ENCODE measurements around the gene F2. TPM values are rescaled to one million over a fixed set of nuclear protein-coding genes. Genes with fewer than 3 reads are reported as not detected.
"Not testable (repeated sequence)": the region's sequence is repeated elsewhere in the genome, so short reads cannot be mapped to it uniquely, and the experiment has no call there.

F2 gene
- total RNA-seq, 1 experiment from 2014 or later, result 0.47 TPM

- TF ChIP-seq, protein P1, sequence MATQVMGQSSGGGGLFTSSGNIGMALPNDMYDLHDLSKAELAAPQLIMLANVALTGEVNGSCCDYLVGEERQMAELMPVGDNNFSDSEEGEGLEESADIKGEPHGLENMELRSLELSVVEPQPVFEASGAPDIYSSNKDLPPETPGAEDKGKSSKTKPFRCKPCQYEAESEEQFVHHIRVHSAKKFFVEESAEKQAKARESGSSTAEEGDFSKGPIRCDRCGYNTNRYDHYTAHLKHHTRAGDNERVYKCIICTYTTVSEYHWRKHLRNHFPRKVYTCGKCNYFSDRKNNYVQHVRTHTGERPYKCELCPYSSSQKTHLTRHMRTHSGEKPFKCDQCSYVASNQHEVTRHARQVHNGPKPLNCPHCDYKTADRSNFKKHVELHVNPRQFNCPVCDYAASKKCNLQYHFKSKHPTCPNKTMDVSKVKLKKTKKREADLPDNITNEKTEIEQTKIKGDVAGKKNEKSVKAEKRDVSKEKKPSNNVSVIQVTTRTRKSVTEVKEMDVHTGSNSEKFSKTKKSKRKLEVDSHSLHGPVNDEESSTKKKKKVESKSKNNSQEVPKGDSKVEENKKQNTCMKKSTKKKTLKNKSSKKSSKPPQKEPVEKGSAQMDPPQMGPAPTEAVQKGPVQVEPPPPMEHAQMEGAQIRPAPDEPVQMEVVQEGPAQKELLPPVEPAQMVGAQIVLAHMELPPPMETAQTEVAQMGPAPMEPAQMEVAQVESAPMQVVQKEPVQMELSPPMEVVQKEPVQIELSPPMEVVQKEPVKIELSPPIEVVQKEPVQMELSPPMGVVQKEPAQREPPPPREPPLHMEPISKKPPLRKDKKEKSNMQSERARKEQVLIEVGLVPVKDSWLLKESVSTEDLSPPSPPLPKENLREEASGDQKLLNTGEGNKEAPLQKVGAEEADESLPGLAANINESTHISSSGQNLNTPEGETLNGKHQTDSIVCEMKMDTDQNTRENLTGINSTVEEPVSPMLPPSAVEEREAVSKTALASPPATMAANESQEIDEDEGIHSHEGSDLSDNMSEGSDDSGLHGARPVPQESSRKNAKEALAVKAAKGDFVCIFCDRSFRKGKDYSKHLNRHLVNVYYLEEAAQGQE (IDR thresholded peaks at IDR 0.05; ENCODE audit: low read depth), result no peak
- TF ChIP-seq EZH2phosphoT487 (IDR thresholded peaks at IDR 0.05; ENCODE audit: borderline replicate concordance) (no peak), ELF1 (IDR thresholded peaks at IDR 0.05; ENCODE audit: borderline replicate concordance, low read depth) (no peak), JUND (IDR thresholded peaks at IDR 0.05) (no peak)
Observed at GRCh38 chr11:46669711-46670139, 49.3 kb upstream of the F2 start (continued).

- H3K36me3 ChIP-seq (ENCODE audit: control insufficient read depth in 1 of 2, insufficient read depth in 2 of 2, low read length in 2 of 2), result peaks cover 10 to 22% of the 10 kb centered on the region in 2 experiments; a peak in 3 of 4 replicates
- POLR2A ChIA-PET; H3K4me3 ChIP-seq (replicated peaks in 1 of 2; ENCODE audit: low read depth in 1 of 2, low read length in 2 of 2); H4K20me1 ChIP-seq (ENCODE audit: insufficient read depth); BruUV-seq (replicated peaks); H3K9ac ChIP-seq (ENCODE audit: low read length); ATAC-seq; H2AFZ ChIP-seq (ENCODE audit: low read depth, low read length, poor library complexity, severe bottlenecking); intact Hi-C loops (cut with micrococcal nuclease); H3K27me3 ChIP-seq (ENCODE audit: insufficient read depth, low read length); RAD21 ChIA-PET (ENCODE audit: low non-redundant PET in 1 of 2, low total read pairs in 2 of 2, uncharacterized antibody in 2 of 2, unreplicated experiment in 2 of 2); H3K4me2 ChIP-seq (ENCODE audit: low read length); H3K4me1 ChIP-seq (ENCODE audit: control insufficient read depth in 1 of 2, insufficient read depth in 2 of 2, low read length in 2 of 2); H3K27ac ChIP-seq (ENCODE audit: low read depth, low read length); CTCF ChIA-PET; H3K9me2 ChIP-seq (ENCODE audit: insufficient read depth); DNase-seq (ENCODE audit: low read depth, low spot score); H3K9me3 ChIP-seq (ENCODE audit: control insufficient read depth in 1 of 2, insufficient read depth in 1 of 2, low read depth in 1 of 2, low read length in 2 of 2); H3K79me2 ChIP-seq (ENCODE audit: insufficient read depth, low read length): not testable (repeated sequence)
Observed at GRCh38 chr11:46670521-46670920, 48.5 kb upstream of the F2 start.

DNA sequence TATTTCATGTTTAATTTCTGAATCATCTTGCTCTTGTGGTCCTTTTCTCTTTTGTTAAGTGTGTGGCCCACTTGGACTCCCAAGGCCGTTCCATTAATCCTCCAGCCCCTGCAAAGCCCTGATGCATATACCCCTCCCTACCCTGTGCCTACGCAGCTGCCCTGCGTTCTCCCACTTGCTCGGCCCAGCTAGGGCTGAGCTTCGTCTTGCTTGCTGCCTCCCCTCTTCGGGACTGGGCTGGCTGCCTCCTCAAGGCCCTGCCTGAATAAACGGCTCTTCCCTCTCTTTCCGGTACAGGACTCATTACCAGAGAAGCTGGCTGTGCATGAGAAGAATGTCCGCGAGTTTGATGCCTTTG, 47.1 kb upstream of the F2 start:
- no peak for ATAC-seq
- H3K9me3 ChIP-seq (ENCODE audit: control insufficient read depth in 1 of 2, insufficient read depth in 1 of 2, low read depth in 1 of 2, low read length in 2 of 2), result no peaks in the 10 kb centered on the region
- no peak overlapping the region for H3K27ac ChIP-seq (ENCODE audit: low read depth, low read length)
- no peak for TF ChIP-seq EGR1 (IDR thresholded peaks at IDR 0.05; ENCODE audit: low read depth)
- no peak for TF ChIP-seq SP1 (IDR thresholded peaks at IDR 0.05; ENCODE audit: low read depth)
- TF ChIP-seq, protein P2, sequence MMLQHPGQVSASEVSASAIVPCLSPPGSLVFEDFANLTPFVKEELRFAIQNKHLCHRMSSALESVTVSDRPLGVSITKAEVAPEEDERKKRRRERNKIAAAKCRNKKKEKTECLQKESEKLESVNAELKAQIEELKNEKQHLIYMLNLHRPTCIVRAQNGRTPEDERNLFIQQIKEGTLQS (IDR thresholded peaks at IDR 0.05), result no peak
- no peak for TF ChIP-seq YY1 (IDR thresholded peaks at IDR 0.05; ENCODE audit: extremely low read depth, insufficient replicate concordance, low read depth, low read length)
- TF ChIP-seq, protein P1 (IDR thresholded peaks at IDR 0.05; ENCODE audit: low read depth), result no peak
- TF ChIP-seq CEBPB (IDR thresholded peaks at IDR 0.05; ENCODE audit: low read depth), result no peak
- TF ChIP-seq ZFX (IDR thresholded peaks at IDR 0.05), result no peak
- TF ChIP-seq SRF (IDR thresholded peaks at IDR 0.05; ENCODE audit: low read depth), result no peak
- no peak for TF ChIP-seq SIN3A (IDR thresholded peaks at IDR 0.05; ENCODE audit: low read depth)
- TF ChIP-seq ZNF274 (IDR thresholded peaks at IDR 0.05; ENCODE audit: low read depth, low read length), result no peak
- H2AFZ ChIP-seq (ENCODE audit: low read depth, low read length, poor library complexity, severe bottlenecking), result no peak overlapping the region
- no TSS peak for BruUV-seq (replicated peaks)
- DNase-seq (ENCODE audit: low read depth, low spot score), result no peak
- no peaks in the 10 kb centered on the region for H3K9me2 ChIP-seq (ENCODE audit: insufficient read depth)
- H3K79me2 ChIP-seq (ENCODE audit: insufficient read depth, low read length), result no peaks in the 10 kb centered on the region
- H3K36me3 ChIP-seq (ENCODE audit: control insufficient read depth in 1 of 2, insufficient read depth in 2 of 2, low read length in 2 of 2), result peaks cover 7 to 20% of the 10 kb centered on the region in 2 experiments; a peak in 3 of 4 replicates
- intact Hi-C loops (cut with micrococcal nuclease), result no loop called here
- H3K9ac ChIP-seq (ENCODE audit: low read length), result no peak overlapping the region
- no peak overlapping the region for H3K4me3 ChIP-seq (replicated peaks in 1 of 2; ENCODE audit: low read depth in 1 of 2, low read length in 2 of 2)
- no peaks in the 10 kb centered on the region for H4K20me1 ChIP-seq (ENCODE audit: insufficient read depth)
- no peak overlapping the region for H3K4me2 ChIP-seq (ENCODE audit: low read length)
- peaks cover 0 to 4% of the 10 kb centered on the region in 2 experiments; a peak in 1 of 4 replicates for H3K4me1 ChIP-seq (ENCODE audit: control insufficient read depth in 1 of 2, insufficient read depth in 2 of 2, low read length in 2 of 2)
- POLR2A ChIA-PET, result no interaction called here
- RAD21 ChIA-PET (ENCODE audit: low non-redundant PET in 1 of 2, low total read pairs in 2 of 2, uncharacterized antibody in 2 of 2, unreplicated experiment in 2 of 2), result no interaction called here
- CTCF ChIA-PET, result no interaction called here
- H3K27me3 ChIP-seq (ENCODE audit: insufficient read depth, low read length), result no peaks in the 10 kb centered on the region
